ENCODE measurements around the gene SMIM28.

The SMIM28 gene

DNA sequence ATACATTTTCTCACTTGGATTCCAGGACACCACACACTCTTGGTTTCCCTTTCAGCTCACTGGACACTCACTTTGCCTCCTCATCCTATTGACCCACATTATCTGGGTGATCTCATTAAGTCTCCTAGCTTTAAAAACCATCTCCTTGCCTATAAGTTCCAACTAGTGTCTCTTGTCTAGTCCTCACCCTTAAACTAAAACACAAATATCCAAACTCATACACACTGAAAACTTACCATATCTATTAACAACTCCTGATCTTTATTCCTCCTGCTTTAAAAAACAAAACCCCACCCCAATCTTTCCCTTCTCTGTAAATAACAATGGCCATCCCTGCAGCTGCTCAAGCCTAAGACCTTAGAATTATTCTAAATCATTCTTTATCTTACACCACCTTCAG lies 3.5 kb upstream of the SMIM28 start:
- no peak for DNase-seq (ENCODE audit: low read depth)

GRCh38 chr6:138374815-138375214 lies 2.9 kb upstream of the SMIM28 start:
- no peak for DNase-seq (ENCODE audit: low read depth)

GRCh38 chr6:138377042-138377441 lies 663 bp upstream of the SMIM28 start:
- DNase-seq (ENCODE audit: low read depth): no peak

DNA sequence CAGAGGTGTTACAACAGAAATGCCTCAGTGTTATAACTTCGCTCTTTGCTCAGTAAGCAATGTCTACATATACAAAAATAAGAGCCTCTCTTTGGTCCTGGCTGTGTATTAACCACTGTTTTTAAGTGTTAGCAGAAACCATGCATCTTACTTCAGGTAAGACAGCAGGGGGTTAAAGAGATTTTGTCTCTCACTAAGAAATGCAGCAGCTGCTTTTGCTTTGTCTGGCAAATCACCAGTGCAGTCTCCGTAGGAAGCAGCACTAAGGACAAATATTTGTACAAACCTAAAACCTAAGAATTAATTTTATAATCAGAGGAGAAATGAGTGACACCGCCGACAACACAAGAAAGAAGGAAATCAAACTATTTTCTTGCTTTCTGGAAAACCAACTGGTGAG lies 758 bp downstream of the SMIM28 start:
- DNase-seq (ENCODE audit: low read depth): no peak

DNA sequence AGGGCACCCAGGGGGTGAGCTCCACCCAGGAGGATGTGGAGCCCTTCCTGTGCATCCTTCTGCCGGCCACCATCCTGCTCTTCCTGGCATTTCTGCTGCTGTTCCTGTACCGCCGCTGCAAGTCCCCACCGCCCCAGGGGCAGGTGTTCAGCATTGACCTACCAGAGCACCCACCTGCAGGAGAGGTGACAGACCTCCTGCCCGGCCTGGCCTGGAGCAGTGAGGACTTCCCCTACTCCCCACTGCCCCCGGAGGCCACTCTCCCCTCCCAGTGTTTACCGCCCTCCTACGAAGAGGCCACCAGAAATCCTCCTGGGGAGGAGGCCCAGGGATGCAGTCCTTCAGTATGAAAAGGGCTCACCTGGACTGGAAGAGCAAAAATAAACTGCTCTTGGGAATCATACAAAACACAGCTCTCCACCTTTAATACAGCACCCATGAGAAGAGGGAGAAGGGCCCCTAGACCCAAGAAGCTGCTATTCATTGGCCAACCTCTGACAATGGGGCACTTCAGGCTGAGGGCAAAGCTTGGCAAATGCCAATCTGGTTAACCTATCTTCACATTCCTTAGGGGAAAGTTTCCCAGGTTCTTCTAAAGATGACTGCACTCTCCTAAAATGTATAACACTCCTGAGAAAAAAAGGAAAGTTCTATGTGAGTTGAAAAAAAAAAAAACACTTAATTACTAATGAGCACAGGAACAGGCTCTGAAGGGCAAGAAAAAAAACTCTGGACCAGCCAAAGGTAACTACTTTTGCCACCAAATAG lies 5.0 kb downstream of the SMIM28 start:
- no peak for DNase-seq (ENCODE audit: low read depth)

GRCh38 chr6:138383776-138384175 lies 6.1 kb downstream of the SMIM28 start:
- no peak for DNase-seq (ENCODE audit: low read depth)

GRCh38 chr6:138386897-138387296 lies 9.2 kb downstream of the SMIM28 start:
- no peak for DNase-seq (ENCODE audit: low read depth)

DNA sequence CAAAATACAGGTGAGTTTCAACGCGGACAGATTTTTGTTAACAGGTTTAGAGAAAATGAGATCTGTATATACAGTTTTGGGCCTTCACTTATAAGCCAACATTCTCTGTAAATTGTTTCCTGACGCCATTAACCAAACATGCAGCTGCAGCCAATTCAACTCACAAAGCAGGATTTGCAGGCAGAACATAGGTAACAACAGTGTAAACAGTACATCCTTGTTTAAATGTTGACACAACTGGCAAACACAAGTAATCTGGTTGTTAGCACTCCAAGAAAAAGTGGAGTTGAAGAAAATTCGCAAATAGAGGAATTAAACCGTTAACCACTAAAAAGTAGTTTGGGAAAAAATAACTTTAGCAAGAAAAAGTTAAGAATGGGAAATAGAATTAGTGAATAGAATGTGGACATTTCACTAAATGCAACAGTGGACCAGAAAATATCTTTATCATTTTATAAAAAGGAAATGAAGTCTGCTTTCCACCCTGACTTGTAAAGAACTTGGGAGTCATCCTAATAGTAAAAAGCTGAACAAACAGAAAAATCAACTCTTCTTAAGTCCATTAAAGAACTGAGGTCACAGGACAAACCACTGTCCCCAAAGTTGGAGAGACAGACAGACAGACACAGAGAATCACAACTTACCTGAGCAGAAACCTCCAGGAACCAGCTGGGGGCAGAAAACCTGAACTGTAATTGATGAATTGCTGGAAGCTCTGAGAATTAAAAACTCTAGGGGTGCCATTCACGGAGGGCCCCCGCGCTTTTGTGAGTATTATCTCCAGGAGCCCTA lies 10.1 kb downstream of the SMIM28 start:
- no peak for DNase-seq (ENCODE audit: low read depth)

DNA sequence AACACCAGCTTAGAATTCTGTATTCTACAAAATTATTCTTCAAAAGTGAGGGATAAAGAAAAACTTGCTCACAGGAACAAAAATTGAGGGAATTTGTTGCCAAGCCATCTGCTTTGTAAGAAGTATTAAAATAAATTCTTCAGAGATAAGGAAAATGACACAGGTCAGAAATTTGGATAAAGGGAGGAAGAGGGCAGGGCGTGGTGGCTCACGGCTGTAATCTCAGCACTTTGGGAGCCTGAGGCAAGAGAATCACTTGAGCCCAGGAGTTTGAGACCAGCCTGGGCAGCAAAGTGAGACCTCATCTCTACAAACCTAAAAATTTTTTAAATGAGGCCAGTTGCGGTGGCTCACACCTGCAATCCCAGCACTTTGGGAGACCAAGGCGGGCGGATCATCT lies 11.8 kb downstream of the SMIM28 start:
- DNase-seq (ENCODE audit: low read depth): no peak

GRCh38 chr6:138393871-138394783 lies 16.4 kb downstream of the SMIM28 start:
- DNase-seq (ENCODE audit: low read depth): no peak

DNA sequence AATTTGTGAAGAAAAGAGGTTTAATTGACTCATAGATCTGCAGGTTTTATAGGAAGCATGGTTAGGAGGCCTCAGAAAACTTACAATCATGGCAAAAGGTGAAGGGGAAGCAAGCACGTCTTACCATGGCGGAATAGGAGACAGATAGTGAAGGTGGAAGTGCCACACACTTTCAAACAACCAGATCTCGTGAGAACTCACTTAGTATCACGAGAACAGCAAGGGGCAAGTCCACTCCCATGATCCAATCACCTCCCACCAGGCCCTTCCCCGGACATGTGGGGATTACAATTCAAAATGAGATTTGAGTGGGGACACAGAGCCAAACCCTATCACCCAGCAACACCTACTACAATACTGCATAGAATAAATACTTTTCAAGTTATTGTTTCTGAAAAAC lies 19.0 kb downstream of the SMIM28 start:
- no peak for DNase-seq (ENCODE audit: low read depth)

GRCh38 chr6:138397128-138398122 lies 19.7 kb downstream of the SMIM28 start:
- no peak for DNase-seq (ENCODE audit: low read depth)

DNA sequence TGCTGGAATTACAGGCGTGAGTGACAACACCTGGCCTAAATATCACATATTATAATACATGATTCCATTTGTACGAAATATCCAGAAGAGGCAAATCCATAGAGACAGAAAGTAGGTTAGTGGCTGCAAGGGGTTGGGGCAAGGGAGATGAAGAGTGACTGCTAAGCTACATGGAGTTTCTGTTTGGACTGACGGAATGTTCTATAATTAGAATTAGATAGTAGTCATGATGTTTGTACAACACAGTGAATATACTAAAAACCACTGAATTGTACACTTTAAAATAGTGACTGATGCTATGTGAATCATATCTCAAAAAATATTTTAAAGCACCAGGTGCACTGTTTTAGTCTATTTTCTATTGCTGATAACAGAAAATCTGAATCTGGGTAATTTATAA lies 22.6 kb downstream of the SMIM28 start:
- no peak for DNase-seq (ENCODE audit: low read depth)

DNA sequence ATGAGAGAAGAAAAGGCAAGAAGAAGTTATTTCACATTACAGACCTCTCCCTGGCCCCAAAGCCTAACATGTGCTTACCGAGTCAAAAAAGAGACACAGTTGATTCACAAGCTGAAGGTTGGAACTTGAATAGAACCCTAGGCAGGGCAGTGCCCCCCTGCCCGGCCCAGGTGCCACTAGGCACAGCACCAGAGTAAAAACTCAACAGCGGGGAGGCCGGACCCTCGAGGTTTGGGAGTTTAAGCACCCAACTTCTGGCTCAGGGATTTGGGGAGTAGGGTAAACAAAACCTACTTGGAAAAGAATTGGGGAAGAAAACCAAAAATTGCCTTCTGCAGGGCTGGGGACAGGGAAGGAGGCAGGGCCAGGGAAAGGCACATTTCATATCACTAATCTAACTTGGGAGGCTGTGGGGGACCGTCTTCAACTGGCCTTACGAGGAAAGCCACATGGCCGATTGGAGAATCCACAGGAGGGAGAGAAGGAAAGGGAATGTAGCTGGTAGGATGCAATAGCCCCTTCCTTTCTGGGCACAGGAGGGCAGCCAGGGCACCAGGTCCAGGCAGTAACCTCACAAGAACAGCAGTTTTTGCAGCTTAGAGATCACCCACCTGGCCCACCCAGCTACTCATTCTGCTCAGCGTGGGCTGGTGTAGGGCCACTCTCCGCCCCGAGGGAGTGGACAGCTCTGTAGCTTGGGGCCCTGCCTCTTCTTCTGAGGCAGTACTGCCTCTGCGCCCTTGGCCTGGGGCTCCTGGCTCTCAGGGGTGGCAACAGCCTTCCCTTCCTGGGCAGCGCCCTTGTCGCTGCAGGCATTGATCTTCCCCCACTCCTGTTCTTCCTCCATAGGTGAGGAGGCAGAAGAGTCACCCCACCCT lies 24.5 kb downstream of the SMIM28 start:
- DNase-seq (ENCODE audit: low read depth): no peak

- no peak for DNase-seq (ENCODE audit: low read depth)
Observed at GRCh38 chr6:138402838-138403187, 25.1 kb downstream of the SMIM28 start.

DNA sequence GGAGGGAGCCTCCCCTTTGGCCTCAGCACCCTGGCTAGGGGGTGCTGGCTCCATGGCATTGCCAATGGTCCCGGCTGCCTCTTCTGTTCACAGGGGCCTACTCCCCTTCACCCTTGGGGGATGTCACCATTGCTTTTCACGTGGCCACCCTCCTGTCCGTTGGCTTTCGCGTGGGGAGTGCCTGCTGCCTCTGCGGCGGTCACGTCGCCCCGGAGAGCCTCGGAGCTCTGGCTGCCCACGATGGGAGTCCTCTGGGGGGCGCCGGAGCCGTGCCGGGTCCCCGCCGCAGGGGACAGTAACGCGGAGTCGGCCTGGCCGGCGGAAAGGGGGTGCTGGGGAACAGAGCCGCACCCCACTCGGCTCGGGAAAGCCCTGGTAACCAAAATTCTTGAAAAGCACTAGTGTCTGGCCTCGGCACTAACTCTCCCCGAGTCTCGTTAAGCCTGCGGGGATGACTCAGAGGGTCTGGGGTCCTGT lies 25.7 kb downstream of the SMIM28 start:
- DNase-seq (ENCODE audit: low read depth): peak; percentile 15

DNA sequence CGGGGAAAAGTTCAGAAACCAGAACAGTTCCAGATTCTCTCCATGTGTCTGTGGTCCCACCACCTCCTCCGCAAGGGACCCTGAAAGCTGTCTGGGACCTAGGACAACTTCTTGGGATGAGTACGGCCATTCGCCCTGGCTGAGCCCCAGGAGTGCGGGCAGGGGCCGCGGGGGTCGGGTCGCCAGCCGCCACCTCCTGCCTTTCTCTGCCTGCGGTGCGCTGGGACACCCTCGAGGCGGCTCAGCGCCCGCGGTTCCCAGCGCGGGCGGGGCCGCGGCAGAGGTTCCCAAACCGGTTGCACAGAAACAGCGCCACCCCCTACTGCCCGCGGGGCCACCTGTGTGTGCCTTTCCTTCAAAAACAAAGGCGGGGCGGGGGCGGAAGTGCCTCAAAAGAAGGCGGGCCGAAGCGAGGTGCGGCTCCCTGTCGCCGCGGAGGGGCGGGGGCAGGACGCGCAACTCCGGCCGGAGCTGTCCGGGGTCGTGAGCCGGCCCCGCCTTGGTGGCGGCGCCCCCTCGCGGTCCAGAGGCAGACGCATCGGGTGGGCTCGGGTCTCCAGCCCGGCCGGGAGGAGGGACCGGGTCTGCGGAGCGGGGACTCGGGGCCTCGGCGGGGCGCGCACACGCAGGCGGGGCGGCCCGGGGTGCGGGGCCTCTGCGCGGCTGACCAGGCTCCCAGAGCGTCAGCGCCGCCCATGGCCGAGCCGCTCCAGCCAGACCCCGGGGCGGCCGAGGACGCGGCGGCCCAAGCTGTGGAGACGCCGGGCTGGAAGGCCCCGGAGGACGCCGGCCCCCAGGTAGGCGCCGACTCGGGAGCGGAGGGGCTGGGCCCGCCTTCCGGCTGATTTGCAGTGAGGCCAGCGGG lies 26.3 kb downstream of the SMIM28 start, which contains the start of gene HEBP2:
Gene HEBP2 (plus strand): TSS at position 423 of the 865 bp plus-strand sequence. CDS start 273 bp downstream, at position 696.
- DNase-seq (ENCODE audit: low read depth): peak; percentile 90

DNA sequence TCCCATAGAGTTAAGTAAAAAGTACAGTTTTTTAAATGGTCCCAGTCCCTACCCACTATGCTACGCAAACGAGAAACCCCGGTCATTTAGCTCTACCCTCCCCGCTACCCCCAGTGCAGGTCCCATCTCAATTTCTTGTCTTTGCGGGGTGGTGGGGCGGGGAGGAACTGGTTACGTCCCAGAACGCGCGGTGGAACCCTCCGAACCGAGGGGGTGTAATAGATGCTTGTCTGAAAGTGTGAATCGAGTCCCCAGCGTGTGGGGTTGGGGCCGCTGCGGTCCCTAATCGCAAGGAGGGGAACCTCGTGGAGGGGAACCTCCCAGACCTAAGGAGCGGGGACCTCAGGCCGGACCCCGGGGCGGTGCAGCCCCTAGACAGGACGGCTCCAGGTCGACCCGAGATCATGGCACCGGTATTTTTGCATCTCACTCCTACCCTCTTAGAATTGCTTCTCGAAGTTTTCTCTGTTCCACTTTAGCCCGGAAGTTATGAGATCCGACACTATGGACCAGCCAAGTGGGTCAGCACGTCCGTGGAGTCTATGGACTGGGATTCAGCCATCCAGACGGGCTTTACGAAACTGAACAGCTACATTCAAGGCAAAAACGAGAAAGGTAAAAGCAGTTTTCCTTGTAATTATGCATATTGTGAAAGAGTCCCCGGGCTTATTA lies 27.1 kb downstream of the SMIM28 start:
- DNase-seq (ENCODE audit: low read depth): no peak
